PC-9 (cell line): Measurements from ENCODE around the gene DOCK3.

Experiments used
- CTCF ChIP-seq: fragments of 200-600 bp; sonication (generic); conservative IDR thresholded peaks from 2 replicates; pipeline ENCODE4 v1.6.1; 2017; ENCODE audit warnings: mixed run types, antibody characterized with exemption, mild to moderate bottlenecking, moderate library complexity
- EZH2 ChIP-seq: fragments of 200-600 bp; sonication (generic); IDR thresholded peaks from 2 replicates; pipeline ENCODE4 v1.8.0; 2017; ENCODE audit warnings: antibody characterized with exemption, low read depth

GRCh38 chr3:51336261-51336660 is 661.5 kb downstream of the DOCK3 start:
- TF ChIP-seq EZH2: no peak
- TF ChIP-seq CTCF: no peak
